Small intestine (tissue), 7 donors: Measurements from ENCODE around the gene CAMTA1. TPM values are rescaled to one million over a fixed set of nuclear protein-coding genes. Genes with fewer than 3 reads are reported as not detected.

Experiments used
- DNase-seq, 2 donors: peaks; one replicate each; pipeline versions ENCODE4 v3.0.0 to v3.0.0-alpha.2; 2013
- FAIRE-seq: peaks from 2 replicates; lab custom pipeline; 2012; peaks lifted over from hg19 to GRCh38; lab: Jason Lieb, UNC
- H3K27ac ChIP-seq, 3 donors: one replicate each; pipeline ENCODE4 v1.5.1; 2013; ENCODE audit warnings: low read length in 2 of 3, mild to moderate bottlenecking in 2 of 3, control low read depth in 1 of 3, inconsistent platforms in 1 of 3, low read depth in 1 of 3, moderate library complexity in 1 of 3
- H3K27me3 ChIP-seq, 3 donors: one replicate each; pipeline ENCODE4 v1.6.1; 2013; ENCODE audit warnings: low read length in 3 of 3, inconsistent platforms in 1 of 3; ENCODE audit not compliant: control insufficient read depth in 3 of 3, insufficient read depth in 3 of 3
- H3K36me3 ChIP-seq, 3 donors: one replicate each; pipeline ENCODE4 v1.6.1; 2013; ENCODE audit warnings: low read length in 3 of 3, inconsistent platforms in 1 of 3, low read depth in 1 of 3, mild to moderate bottlenecking in 1 of 3, moderate library complexity in 1 of 3; ENCODE audit not compliant: control insufficient read depth in 3 of 3, insufficient read depth in 2 of 3
- H3K4me1 ChIP-seq, 3 donors: one replicate each; pipeline ENCODE4 v1.6.1; 2013; ENCODE audit warnings: low read length in 2 of 3, inconsistent platforms in 1 of 3, low read depth in 1 of 3, mild to moderate bottlenecking in 1 of 3, moderate library complexity in 1 of 3; ENCODE audit not compliant: control insufficient read depth in 3 of 3, insufficient read depth in 2 of 3
- H3K4me3 ChIP-seq, 3 donors: one replicate each; pipeline ENCODE4 v1.5.1; 2013; ENCODE audit warnings: low read length in 3 of 3, control low read depth in 1 of 3, inconsistent platforms in 1 of 3, low read depth in 1 of 3, mild to moderate bottlenecking in 1 of 3, moderate library complexity in 1 of 3
- H3K9me3 ChIP-seq, 2 donors: one replicate each; pipeline ENCODE4 v1.6.1; 2013; ENCODE audit warnings: low read depth in 1 of 2, low read length in 1 of 2; ENCODE audit not compliant: control insufficient read depth in 2 of 2, insufficient read depth in 1 of 2
- WGBS, 3 donors: extraction: QIAGEN DNeasy Blood & Tissue Kit; methylation state at CpG; one replicate each; pipeline ENCODE4 v1.1.7; 2013; 5-methylcytosine and 5-hydroxymethylcytosine counted together
- polyA plus RNA-seq, 4 donors: library from polyadenylated mRNA; stranded (reverse) in 3 of 4; unstranded in 1 of 4; fragments of 200-250 nt in 3 of 4; fragments of 120-200 nt in 1 of 4; gene quantifications; one replicate each; pipeline versions ENCODE4 v1.2.1 to v1.2.3, GENCODE V29; 2013
- donor health status: healthy with polysubstance abuse.
- donor health status: control.
- donor health status: control.
- donor health status: Bipolar disorder and iron deficiency.
- donor health status: healthy.

CAMTA1 gene
- polyA plus RNA-seq, 4 donors = 57.6 to 177 (median 147) TPM

GRCh38 chr1:7266561-7266960, 481.3 kb downstream of the CAMTA1 start:
- Histone ChIP-seq H3K27me3 (no peaks in the 10 kb centered on the region), H3K4me1 (peaks cover 3 to 11% (median 3%) of the 10 kb centered on the region in 3 donors), H3K36me3 (no peaks in the 10 kb centered on the region), H3K4me3 (no peak overlapping the region), H3K9me3 (peaks cover 0 to 5% of the 10 kb centered on the region in 2 donors), H3K27ac (peak overlapping the region in 1 of 3 donors; percentile 38)
- no peak for FAIRE-seq
- 53 to 65% (median 62%) methylated on average over 5 of the region's 5 CpGs for WGBS, 3 donors
- DNase-seq = peak in 1 of 2 donors; percentile 65

GRCh38 chr1:7267493-7267892, 482.2 kb downstream of the CAMTA1 start:
- Histone ChIP-seq H3K36me3 (no peaks in the 10 kb centered on the region), H3K4me1 (peaks cover 3 to 11% (median 3%) of the 10 kb centered on the region in 3 donors), H3K27ac (no peak overlapping the region), H3K4me3 (no peak overlapping the region), H3K27me3 (no peaks in the 10 kb centered on the region), H3K9me3 (peaks cover 0 to 5% of the 10 kb centered on the region in 2 donors)
- FAIRE-seq (no peak), DNase-seq (peak in 1 of 2 donors; percentile 28)

GRCh38 chr1:7268983-7269382, 483.7 kb downstream of the CAMTA1 start:
- peaks cover under 1 to 11% (median 3%) of the 10 kb centered on the region in 3 donors for H3K4me1 ChIP-seq
- H3K4me3 ChIP-seq = no peak overlapping the region
- DNase-seq = no peak

GRCh38 chr1:7269525-7269924, 484.3 kb downstream of the CAMTA1 start:
- Histone ChIP-seq H3K4me1 (peaks cover 0 to 11% (median 3%) of the 10 kb centered on the region in 3 donors), H3K27me3 (no peaks in the 10 kb centered on the region), H3K36me3 (no peaks in the 10 kb centered on the region), H3K9me3 (peaks cover 0 to 5% of the 10 kb centered on the region in 2 donors), H3K27ac (no peak overlapping the region), H3K4me3 (no peak overlapping the region)
- DNase-seq (no peak), FAIRE-seq (no peak)
- WGBS, 3 donors = 86 to 89% (median 87%) methylated on average over 1 of the region's 1 CpG

More at GRCh38 chr1:7268983-7269382, 483.7 kb downstream of the CAMTA1 start:
- Histone ChIP-seq H3K36me3 (no peaks in the 10 kb centered on the region), H3K9me3 (peaks cover 0 to 5% of the 10 kb centered on the region in 2 donors), H3K27ac (no peak overlapping the region), H3K27me3 (no peaks in the 10 kb centered on the region)
- FAIRE-seq = no peak

- Histone ChIP-seq H3K4me1 (no peaks in the 10 kb centered on the region), H3K27me3 (peaks cover 0 to 4% (median 0%) of the 10 kb centered on the region in 3 donors), H3K4me3 (no peak overlapping the region), H3K9me3 (peaks cover 0 to under 1% of the 10 kb centered on the region in 2 donors), H3K36me3 (no peaks in the 10 kb centered on the region), H3K27ac (no peak overlapping the region)
- no peak for DNase-seq
- FAIRE-seq = no peak
- whole genome bisulfite sequencing, 3 donors = 53 to 66% (median 60%) methylated on average over 3 of the region's 3 CpGs
Measured at GRCh38 chr1:7274256-7274655, 489.0 kb downstream of the CAMTA1 start.

- Histone ChIP-seq H3K27ac (no peak overlapping the region), H3K4me3 (no peak overlapping the region), H3K27me3 (peaks cover 0 to 4% (median 0%) of the 10 kb centered on the region in 3 donors), H3K36me3 (no peaks in the 10 kb centered on the region), H3K4me1 (no peaks in the 10 kb centered on the region), H3K9me3 (no peaks in the 10 kb centered on the region)
- FAIRE-seq = no peak
- peak; percentile 19 to 59 for DNase-seq
- 37 to 71% (median 41%) methylated on average over 2 of the region's 2 CpGs for WGBS, 3 donors
Measured at GRCh38 chr1:7278045-7278444, 492.8 kb downstream of the CAMTA1 start.

- FAIRE-seq = no peak
- H3K9me3 ChIP-seq = no peaks in the 10 kb centered on the region
- no peak overlapping the region for H3K4me3 ChIP-seq
- no peak for DNase-seq
- H3K4me1 ChIP-seq = no peaks in the 10 kb centered on the region
- peaks cover 0 to 4% (median 0%) of the 10 kb centered on the region in 3 donors for H3K27me3 ChIP-seq
- WGBS, 3 donors = 52 to 56% (median 55%) methylated on average over 16 of the region's 16 CpGs
- H3K36me3 ChIP-seq = no peaks in the 10 kb centered on the region
- H3K27ac ChIP-seq = no peak overlapping the region
Measured at GRCh38 chr1:7278827-7279765, 493.8 kb downstream of the CAMTA1 start.

- no peak for FAIRE-seq
- no peak overlapping the region for H3K27ac ChIP-seq
- no peaks in the 10 kb centered on the region for H3K4me1 ChIP-seq
- no peak for DNase-seq
- peaks cover 0 to 4% (median 0%) of the 10 kb centered on the region in 3 donors for H3K27me3 ChIP-seq
- WGBS, 3 donors = 33 to 45% (median 39%) methylated on average over 1 to 2 of the region's 2 CpGs
- no peak overlapping the region for H3K4me3 ChIP-seq
- no peaks in the 10 kb centered on the region for H3K9me3 ChIP-seq
- H3K36me3 ChIP-seq = no peaks in the 10 kb centered on the region
Measured at GRCh38 chr1:7279769-7280168, 494.5 kb downstream of the CAMTA1 start.
